Adrenal gland (tissue), 5 donors: ENCODE results near the gene VSIG4.

Source experiments
- POLR2A ChIP-seq, 2 donors: fragments of 450-650 bp; IDR thresholded peaks; one replicate each; pipeline ENCODE4 v1.6.1; 2017; ENCODE audit warnings: antibody characterized with exemption in 2 of 2, mild to moderate bottlenecking in 2 of 2, moderate library complexity in 1 of 2
- TF ChIP-seq, protein P1 (sequence below), 6 experiments: fragments of 450-650 bp in 4 of 6; fragments of 200-600 bp in 2 of 6; sonication (generic) in 1 of 6; IDR thresholded peaks; 1 replicate in 5 of 6; 2 replicates in 1 of 6; pipeline versions ENCODE4 v1.5.1 to v1.8.0; 2016 to 2021; ENCODE audit warnings: antibody characterized with exemption in 6 of 6, mild to moderate bottlenecking in 2 of 6, moderate library complexity in 1 of 6
- donor health status: DM: no; HTN: no; CAD: no.

DNA sequence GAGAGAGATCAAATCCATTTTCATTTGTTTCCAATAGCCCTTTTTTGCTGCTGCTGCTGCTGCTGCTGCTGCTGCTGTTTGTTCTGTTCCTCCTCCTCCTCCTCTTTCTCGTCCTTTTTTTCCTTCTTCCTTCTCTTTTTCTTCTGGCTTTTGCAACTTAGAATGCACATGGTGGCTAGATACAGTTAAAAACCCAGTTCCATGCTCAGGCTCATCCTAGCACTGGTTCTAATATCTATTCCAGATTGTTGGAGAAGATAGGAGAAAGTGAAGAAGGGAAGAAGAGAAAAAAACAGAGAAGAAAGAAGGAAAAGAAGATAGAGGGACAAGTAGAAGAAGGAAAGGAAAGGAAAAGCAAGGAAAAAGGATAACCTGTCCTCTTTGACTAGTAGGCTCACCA lies 39.7 kb downstream of the VSIG4 start:
- TF ChIP-seq, protein P1, sequence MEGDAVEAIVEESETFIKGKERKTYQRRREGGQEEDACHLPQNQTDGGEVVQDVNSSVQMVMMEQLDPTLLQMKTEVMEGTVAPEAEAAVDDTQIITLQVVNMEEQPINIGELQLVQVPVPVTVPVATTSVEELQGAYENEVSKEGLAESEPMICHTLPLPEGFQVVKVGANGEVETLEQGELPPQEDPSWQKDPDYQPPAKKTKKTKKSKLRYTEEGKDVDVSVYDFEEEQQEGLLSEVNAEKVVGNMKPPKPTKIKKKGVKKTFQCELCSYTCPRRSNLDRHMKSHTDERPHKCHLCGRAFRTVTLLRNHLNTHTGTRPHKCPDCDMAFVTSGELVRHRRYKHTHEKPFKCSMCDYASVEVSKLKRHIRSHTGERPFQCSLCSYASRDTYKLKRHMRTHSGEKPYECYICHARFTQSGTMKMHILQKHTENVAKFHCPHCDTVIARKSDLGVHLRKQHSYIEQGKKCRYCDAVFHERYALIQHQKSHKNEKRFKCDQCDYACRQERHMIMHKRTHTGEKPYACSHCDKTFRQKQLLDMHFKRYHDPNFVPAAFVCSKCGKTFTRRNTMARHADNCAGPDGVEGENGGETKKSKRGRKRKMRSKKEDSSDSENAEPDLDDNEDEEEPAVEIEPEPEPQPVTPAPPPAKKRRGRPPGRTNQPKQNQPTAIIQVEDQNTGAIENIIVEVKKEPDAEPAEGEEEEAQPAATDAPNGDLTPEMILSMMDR (IDR thresholded peaks at IDR 0.05) = no peak
- no peak for TF ChIP-seq POLR2A (IDR thresholded peaks at IDR 0.05)
